OCI-LY3 (cell line): ENCODE data around the gene SPECC1.

Source experiments
- H2AFZ ChIP-seq: fragments of 200-600, 300-600 bp; shearing (Covaris generic); 2 replicates; pipeline ENCODE4 v1.6.0; 2014; ENCODE audit warnings: antibody characterized with exemption, low read depth, low read length
- H3K27ac ChIP-seq: fragments of 200-600, 300-600 bp; sonication (generic); 2 replicates; pipeline ENCODE4 v1.5.1; 2014; ENCODE audit warnings: mild to moderate bottlenecking, low read length, moderate library complexity, mixed read lengths
- H3K27me3 ChIP-seq: fragments of 200-600, 300-600 bp; sonication (generic); 2 replicates; pipeline ENCODE4 v1.6.1; 2014; ENCODE audit warnings: low read depth, low read length, mixed read lengths
- H3K36me3 ChIP-seq: fragments of 200-600, 300-600 bp; sonication (generic); replicated peaks from 2 replicates; pipeline ENCODE3; 2014; ENCODE audit warnings: low read depth, low read length, mixed read lengths
- H3K4me1 ChIP-seq: fragments of 300-600, 200-600 bp; sonication (generic); 2 replicates; pipeline ENCODE4 v1.6.1; 2014; ENCODE audit warnings: low read length, mixed read lengths
- H3K4me2 ChIP-seq: fragments of 200-600, 300-600 bp; sonication (generic); 2 replicates; pipeline ENCODE4 v1.6.1; 2014; ENCODE audit warnings: low read length, mixed read lengths
- H3K4me3 ChIP-seq: fragments of 300-600, 200-600 bp; sonication (generic); 2 replicates; pipeline ENCODE4 v1.5.1; 2014; ENCODE audit warnings: antibody characterized with exemption, mild to moderate bottlenecking, low read length, moderate library complexity
- H3K79me2 ChIP-seq: fragments of 300-600, 200-600 bp; shearing (Covaris generic); 2 replicates; pipeline ENCODE4 v1.6.1; 2014; ENCODE audit warnings: mild to moderate bottlenecking, low read length, mixed read lengths
- H3K9ac ChIP-seq: fragments of 300-600, 200-600 bp; shearing (Covaris generic); 2 replicates; pipeline ENCODE4 v1.6.0; 2014; ENCODE audit warnings: mild to moderate bottlenecking, low read length, moderate library complexity
- H3K9me3 ChIP-seq: fragments of 200-600, 300-600 bp; shearing (Covaris generic); 2 replicates; pipeline ENCODE4 v1.6.1; 2014; ENCODE audit warnings: low read length, mixed read lengths; ENCODE audit not compliant: insufficient read depth
- H4K20me1 ChIP-seq: fragments of 200-600, 300-600 bp; sonication (generic); 2 replicates; pipeline ENCODE4 v1.6.1; 2016; ENCODE audit warnings: low read length, mixed read lengths; ENCODE audit not compliant: insufficient read depth
- EZH2phosphoT487 ChIP-seq: fragments of 200-600 bp; shearing (Covaris generic); IDR thresholded peaks from 2 replicates; pipeline ENCODE4 v1.6.1; 2018; ENCODE audit warnings: antibody characterized with exemption, mixed run types, low read depth
- TF ChIP-seq, protein P1 (sequence below): fragments of 200-600, 300-600 bp; sonication (generic); IDR thresholded peaks from 2 replicates; pipeline ENCODE4 v1.5.1; 2014; ENCODE audit warnings: antibody characterized with exemption, low read length, low read depth

Gene SPECC1

DNA sequence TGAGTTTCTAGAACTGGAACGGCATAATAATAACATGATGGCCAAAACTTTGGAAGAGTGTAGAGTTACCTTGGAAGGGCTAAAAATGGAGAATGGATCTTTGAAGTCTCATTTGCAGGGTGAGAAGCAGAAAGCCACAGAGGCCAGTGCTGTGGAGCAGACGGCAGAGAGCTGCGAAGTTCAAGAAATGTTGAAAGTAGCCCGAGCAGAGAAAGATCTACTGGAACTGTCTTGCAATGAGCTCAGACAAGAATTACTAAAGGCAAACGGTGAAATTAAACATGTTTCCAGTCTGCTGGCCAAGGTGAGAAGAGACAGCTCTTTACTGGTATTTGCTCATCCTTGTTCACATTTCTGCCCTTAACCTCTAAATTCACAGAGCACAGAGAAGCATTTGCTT lies 196.4 kb downstream of the SPECC1 start:
- Histone ChIP-seq H3K9me3 (no peaks in the 10 kb centered on the region), H3K27ac (no peak overlapping the region), H3K4me3 (no peak overlapping the region), H3K4me2 (no peak overlapping the region), H3K27me3 (no peaks in the 10 kb centered on the region), H2AFZ (no peak overlapping the region), H3K79me2 (no peaks in the 10 kb centered on the region), H3K4me1 (no peaks in the 10 kb centered on the region), H3K9ac (no peak overlapping the region), H4K20me1 (no peaks in the 10 kb centered on the region), H3K36me3 (no peaks in the 10 kb centered on the region)
- TF ChIP-seq, protein P1, sequence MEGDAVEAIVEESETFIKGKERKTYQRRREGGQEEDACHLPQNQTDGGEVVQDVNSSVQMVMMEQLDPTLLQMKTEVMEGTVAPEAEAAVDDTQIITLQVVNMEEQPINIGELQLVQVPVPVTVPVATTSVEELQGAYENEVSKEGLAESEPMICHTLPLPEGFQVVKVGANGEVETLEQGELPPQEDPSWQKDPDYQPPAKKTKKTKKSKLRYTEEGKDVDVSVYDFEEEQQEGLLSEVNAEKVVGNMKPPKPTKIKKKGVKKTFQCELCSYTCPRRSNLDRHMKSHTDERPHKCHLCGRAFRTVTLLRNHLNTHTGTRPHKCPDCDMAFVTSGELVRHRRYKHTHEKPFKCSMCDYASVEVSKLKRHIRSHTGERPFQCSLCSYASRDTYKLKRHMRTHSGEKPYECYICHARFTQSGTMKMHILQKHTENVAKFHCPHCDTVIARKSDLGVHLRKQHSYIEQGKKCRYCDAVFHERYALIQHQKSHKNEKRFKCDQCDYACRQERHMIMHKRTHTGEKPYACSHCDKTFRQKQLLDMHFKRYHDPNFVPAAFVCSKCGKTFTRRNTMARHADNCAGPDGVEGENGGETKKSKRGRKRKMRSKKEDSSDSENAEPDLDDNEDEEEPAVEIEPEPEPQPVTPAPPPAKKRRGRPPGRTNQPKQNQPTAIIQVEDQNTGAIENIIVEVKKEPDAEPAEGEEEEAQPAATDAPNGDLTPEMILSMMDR, result no peak
- TF ChIP-seq EZH2phosphoT487, result no peak

DNA sequence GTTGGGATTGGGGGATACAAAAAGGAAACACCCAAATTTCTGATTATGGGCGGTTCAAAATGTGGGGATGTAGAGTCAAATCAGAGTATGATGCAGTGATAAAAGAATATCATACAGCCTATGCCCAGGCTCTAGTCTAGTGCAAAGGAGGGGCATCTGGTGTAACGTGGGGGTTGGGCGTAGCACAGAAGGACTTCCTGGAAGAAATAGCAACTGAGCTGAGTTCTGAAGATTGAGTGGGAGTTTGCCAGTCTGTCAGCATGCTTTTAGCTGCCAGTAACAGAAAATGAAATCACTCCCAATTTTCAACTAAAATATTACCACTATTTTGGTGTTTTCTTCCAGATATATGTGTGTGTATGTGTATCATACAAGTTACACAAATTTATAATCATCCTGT lies 196.9 kb downstream of the SPECC1 start:
- no peaks in the 10 kb centered on the region for H3K9me3 ChIP-seq
- no peaks in the 10 kb centered on the region for H3K36me3 ChIP-seq
- no peaks in the 10 kb centered on the region for H3K27me3 ChIP-seq
- H4K20me1 ChIP-seq, result no peaks in the 10 kb centered on the region
- no peak overlapping the region for H3K27ac ChIP-seq
- no peaks in the 10 kb centered on the region for H3K79me2 ChIP-seq
- H3K9ac ChIP-seq, result no peak overlapping the region
- H2AFZ ChIP-seq, result no peak overlapping the region
- TF ChIP-seq EZH2phosphoT487, result no peak
- TF ChIP-seq, protein P1, result no peak
- no peaks in the 10 kb centered on the region for H3K4me1 ChIP-seq
- H3K4me2 ChIP-seq, result no peak overlapping the region
- no peak overlapping the region for H3K4me3 ChIP-seq

DNA sequence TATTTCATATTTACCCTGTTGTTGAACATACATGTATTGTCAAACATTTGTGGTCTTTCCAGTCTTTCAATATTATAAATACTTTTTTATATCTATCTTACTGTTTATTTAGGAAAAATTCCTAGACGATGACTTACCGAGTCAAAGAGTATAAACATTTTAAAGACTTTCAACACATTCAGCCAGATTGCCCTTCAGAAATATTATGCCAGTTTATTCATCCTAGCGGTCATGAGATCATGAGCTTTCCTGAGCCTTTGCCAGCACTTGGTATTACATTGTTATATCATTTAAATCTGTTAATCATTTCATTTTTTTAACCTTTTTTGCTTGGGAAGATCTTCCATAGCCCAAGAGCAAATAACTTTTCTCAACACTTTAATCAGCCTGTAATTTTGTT lies 197.4 kb downstream of the SPECC1 start:
- no peaks in the 10 kb centered on the region for H3K4me1 ChIP-seq
- no peak overlapping the region for H3K27ac ChIP-seq
- no peaks in the 10 kb centered on the region for H3K36me3 ChIP-seq
- no peaks in the 10 kb centered on the region for H3K79me2 ChIP-seq
- no peak overlapping the region for H3K4me3 ChIP-seq
- H3K9ac ChIP-seq, result no peak overlapping the region
- H4K20me1 ChIP-seq, result no peaks in the 10 kb centered on the region
- no peaks in the 10 kb centered on the region for H3K27me3 ChIP-seq
- no peak overlapping the region for H2AFZ ChIP-seq
- no peak overlapping the region for H3K4me2 ChIP-seq
- TF ChIP-seq, protein P1, result no peak
- TF ChIP-seq EZH2phosphoT487, result no peak
- H3K9me3 ChIP-seq, result no peaks in the 10 kb centered on the region

DNA sequence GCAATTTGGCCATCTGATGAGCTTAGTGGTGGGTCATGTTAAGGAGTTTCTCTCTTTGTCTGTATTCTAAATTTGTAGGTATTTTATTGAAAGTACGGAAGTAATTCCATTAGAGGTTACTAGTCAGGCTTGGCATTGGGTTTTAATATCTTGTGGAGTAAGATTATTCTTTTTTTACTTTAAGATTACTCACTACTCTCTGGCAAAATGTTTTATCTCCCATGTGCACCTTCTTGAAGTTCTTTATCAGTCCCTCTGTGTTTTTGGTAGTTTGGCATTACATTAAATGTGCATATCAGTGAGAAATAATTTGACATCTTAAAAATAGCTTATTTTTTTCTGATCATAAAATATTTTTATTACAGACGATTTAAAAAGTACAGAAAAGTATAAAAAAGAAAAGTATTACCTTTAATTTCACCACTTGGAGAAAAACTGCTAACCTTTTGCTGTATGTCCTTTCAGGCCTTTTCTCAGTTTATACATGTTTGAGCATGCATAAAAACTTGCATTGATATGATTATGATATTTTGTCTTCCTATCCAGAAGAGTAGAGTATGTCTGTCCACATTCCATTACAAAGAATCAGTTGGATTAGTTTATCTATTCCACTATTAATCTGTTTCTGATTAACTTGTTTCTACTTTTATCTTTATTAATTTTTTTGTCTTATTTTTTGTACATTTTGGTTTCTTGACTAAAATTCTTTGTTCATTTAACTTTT lies 198.3 kb downstream of the SPECC1 start:
- Histone ChIP-seq H3K4me3 (no peak overlapping the region), H3K4me2 (no peak overlapping the region), H2AFZ (no peak overlapping the region), H3K27me3 (no peaks in the 10 kb centered on the region), H3K4me1 (no peaks in the 10 kb centered on the region), H3K9me3 (no peaks in the 10 kb centered on the region), H3K27ac (no peak overlapping the region), H4K20me1 (no peaks in the 10 kb centered on the region), H3K9ac (no peak overlapping the region), H3K36me3 (no peaks in the 10 kb centered on the region), H3K79me2 (no peaks in the 10 kb centered on the region)
- no peak for TF ChIP-seq EZH2phosphoT487
- TF ChIP-seq, protein P1, result no peak
